CD14-positive monocyte (primary cell): ENCODE data around the gene PTMS. TPM values are rescaled to one million over a fixed set of nuclear protein-coding genes. Genes with fewer than 3 reads are reported as not detected.

ENCODE experiments used
- DNase-seq, 3 donors: peaks; one replicate each; pipeline ENCODE4 v3.0.0-alpha.2; 2011 to 2022
- H2AFZ ChIP-seq: 2 replicates; pipeline ENCODE4 v1.6.0; 2012; ENCODE audit warnings: mild to moderate bottlenecking, low read depth, low read length, inconsistent platforms; ENCODE audit not compliant: insufficient read depth, poor library complexity, severe bottlenecking
- H3K27ac ChIP-seq, 2 donors: 1 replicate in 1 of 2; 2 replicates in 1 of 2; pipeline ENCODE4 v1.5.1; 2012 to 2013; ENCODE audit warnings: low read length in 2 of 2, control low read depth in 1 of 2, inconsistent platforms in 1 of 2, low read depth in 1 of 2, mild to moderate bottlenecking in 1 of 2
- H3K27me3 ChIP-seq, 2 donors: one replicate each; pipeline versions ENCODE4 v1.6.0 to v1.6.1; 2011 to 2013; ENCODE audit warnings: low read length in 2 of 2; ENCODE audit not compliant: control insufficient read depth in 2 of 2, insufficient read depth in 2 of 2
- H3K36me3 ChIP-seq, 2 donors: replicated peaks in 1 of 2; 1 replicate in 1 of 2; 2 replicates in 1 of 2; pipeline versions ENCODE4 v1.5.1 to v1.6.1; 2012 to 2013; ENCODE audit warnings: low read length in 2 of 2, control low read depth in 1 of 2, inconsistent platforms in 1 of 2, mild to moderate bottlenecking in 1 of 2; ENCODE audit not compliant: insufficient read depth in 2 of 2, control insufficient read depth in 1 of 2
- H3K4me1 ChIP-seq, 2 donors: 1 replicate in 1 of 2; 2 replicates in 1 of 2; pipeline versions ENCODE4 v1.5.1 to v1.6.1; 2012 to 2013; ENCODE audit warnings: low read length in 2 of 2, control low read depth in 1 of 2, inconsistent platforms in 1 of 2, mild to moderate bottlenecking in 1 of 2, moderate library complexity in 1 of 2; ENCODE audit not compliant: insufficient read depth in 2 of 2, control insufficient read depth in 1 of 2
- H3K4me2 ChIP-seq: replicated peaks from 2 replicates; pipeline ENCODE3; 2012; ENCODE audit warnings: low read length, moderate library complexity, mild to moderate bottlenecking; ENCODE audit not compliant: poor library complexity, severe bottlenecking; ENCODE audit errors: extremely low read depth
- H3K4me3 ChIP-seq, 3 experiments: fragments of 200-600 bp in 1 of 3; sonication (generic) in 1 of 3; replicated peaks in 1 of 3; 1 replicate in 2 of 3; 2 replicates in 1 of 3; pipeline ENCODE4 v1.5.1; 2011 to 2013; ENCODE audit warnings: low read length in 3 of 3, mild to moderate bottlenecking in 3 of 3, control low read depth in 2 of 3, low read depth in 2 of 3, inconsistent platforms in 1 of 3, moderate library complexity in 1 of 3
- H3K79me2 ChIP-seq: 2 replicates; pipeline ENCODE4 v1.6.0; 2012; ENCODE audit warnings: mild to moderate bottlenecking, control low read depth, inconsistent platforms, low read length, moderate library complexity; ENCODE audit not compliant: insufficient read depth
- H3K9ac ChIP-seq: 2 replicates; pipeline ENCODE4 v1.6.0; 2017; ENCODE audit warnings: low read length, mild to moderate bottlenecking; ENCODE audit not compliant: insufficient read depth, poor library complexity, severe bottlenecking
- H3K9me3 ChIP-seq, 2 donors: replicated peaks in 1 of 2; 1 replicate in 1 of 2; 2 replicates in 1 of 2; pipeline versions ENCODE4 v1.5.1 to v1.6.1; 2012 to 2013; ENCODE audit warnings: low read length in 2 of 2, control low read depth in 1 of 2; ENCODE audit not compliant: control insufficient read depth in 1 of 2, insufficient read depth in 1 of 2
- H4K20me1 ChIP-seq: 2 replicates; pipeline ENCODE4 v1.6.0; 2012; ENCODE audit warnings: mild to moderate bottlenecking, low read length, control low read depth, moderate library complexity; ENCODE audit not compliant: insufficient read depth
- H3K27ac Mint-ChIP-seq, 7 donors: one replicate each; pipeline ENCODE4 v1.8.0; 2020; ENCODE audit warnings: mild to moderate bottlenecking in 7 of 7, mixed read lengths in 7 of 7, moderate library complexity in 6 of 7, inconsistent platforms in 2 of 7
- H3K27me3 Mint-ChIP-seq, 3 donors: one replicate each; pipeline ENCODE4 v1.8.0; 2021 to 2022; ENCODE audit warnings: low read depth in 3 of 3, mild to moderate bottlenecking in 3 of 3, mixed read lengths in 3 of 3, moderate library complexity in 3 of 3, inconsistent platforms in 1 of 3
- H3K36me3 Mint-ChIP-seq, 2 donors: one replicate each; pipeline ENCODE4 v1.8.0; 2020; ENCODE audit warnings: mixed read lengths in 2 of 2, inconsistent platforms in 1 of 2, mild to moderate bottlenecking in 1 of 2
- H3K4me1 Mint-ChIP-seq: one replicate; pipeline ENCODE4 v1.8.0; 2020; ENCODE audit warnings: mild to moderate bottlenecking, mixed read lengths
- H3K4me3 Mint-ChIP-seq, 2 donors: one replicate each; pipeline ENCODE4 v1.8.0; 2020; ENCODE audit warnings: mild to moderate bottlenecking in 2 of 2, mixed read lengths in 2 of 2, moderate library complexity in 1 of 2
- H3K9me3 Mint-ChIP-seq, 7 donors: one replicate each; pipeline ENCODE4 v1.8.0; 2020 to 2022; ENCODE audit warnings: mixed read lengths in 7 of 7, mild to moderate bottlenecking in 6 of 7, moderate library complexity in 6 of 7, inconsistent platforms in 2 of 7
- WGBS: methylation state at CpG from one replicate; pipeline ENCODE4 v1.1.5; 2013; ENCODE audit warnings: missing lambda C conversion rate; ENCODE audit not compliant: insufficient coverage; 5-methylcytosine and 5-hydroxymethylcytosine counted together
- intact Hi-C, 2 donors: fragments of 100-400 bp; cut with micrococcal nuclease; formaldehyde crosslinking; loops; one replicate each; pipeline versions ENCODE4 v1.15.0 to v1.15.1; 2023
- polyA plus RNA-seq, 3 donors: library from polyadenylated mRNA; depleted of rRNA in 1 of 3; unstranded in 2 of 3; stranded (reverse) in 1 of 3; fragments of 300-500 nt in 2 of 3; fragments of >200 nt in 1 of 3; fragmentation: Illumina TruSeq in 2 of 3; gene quantifications; 1 replicate in 2 of 3; 2 replicates in 1 of 3; pipeline ENCODE4 v1.2.3, GENCODE V29; 2012 to 2021
- TF ChIP-seq, protein P1 (sequence below): fragments of 200-600 bp; IDR thresholded peaks from one replicate; pipeline ENCODE4 v1.8.0; 2022; ENCODE audit warnings: antibody characterized with exemption, mild to moderate bottlenecking

PTMS gene
- polyA plus RNA-seq, 3 donors = 2.4 to 9.7 (median 2.6) TPM

GRCh38 chr12:6788972-6789924 lies 23.1 kb downstream of the PTMS start, which contains the start of gene CD4:
CD4 (plus strand) TSS chr12:6789528; CDS start chr12:6800139, 10,611 bp downstream.
- peaks cover 0 to 2% of the 10 kb centered on the region in 2 donors for H3K36me3 ChIP-seq
- H3K4me1 ChIP-seq = peaks cover 84 to 91% of the 10 kb centered on the region in 2 donors
- TF ChIP-seq, protein P1, sequence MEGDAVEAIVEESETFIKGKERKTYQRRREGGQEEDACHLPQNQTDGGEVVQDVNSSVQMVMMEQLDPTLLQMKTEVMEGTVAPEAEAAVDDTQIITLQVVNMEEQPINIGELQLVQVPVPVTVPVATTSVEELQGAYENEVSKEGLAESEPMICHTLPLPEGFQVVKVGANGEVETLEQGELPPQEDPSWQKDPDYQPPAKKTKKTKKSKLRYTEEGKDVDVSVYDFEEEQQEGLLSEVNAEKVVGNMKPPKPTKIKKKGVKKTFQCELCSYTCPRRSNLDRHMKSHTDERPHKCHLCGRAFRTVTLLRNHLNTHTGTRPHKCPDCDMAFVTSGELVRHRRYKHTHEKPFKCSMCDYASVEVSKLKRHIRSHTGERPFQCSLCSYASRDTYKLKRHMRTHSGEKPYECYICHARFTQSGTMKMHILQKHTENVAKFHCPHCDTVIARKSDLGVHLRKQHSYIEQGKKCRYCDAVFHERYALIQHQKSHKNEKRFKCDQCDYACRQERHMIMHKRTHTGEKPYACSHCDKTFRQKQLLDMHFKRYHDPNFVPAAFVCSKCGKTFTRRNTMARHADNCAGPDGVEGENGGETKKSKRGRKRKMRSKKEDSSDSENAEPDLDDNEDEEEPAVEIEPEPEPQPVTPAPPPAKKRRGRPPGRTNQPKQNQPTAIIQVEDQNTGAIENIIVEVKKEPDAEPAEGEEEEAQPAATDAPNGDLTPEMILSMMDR = no peak
- H3K9me3 ChIP-seq = no peaks in the 10 kb centered on the region
- intact Hi-C loops = no loop called here
- peaks cover 16% of the 10 kb centered on the region for H4K20me1 ChIP-seq
- Mint-ChIP-seq H3K9me3 (no peaks in the 10 kb centered on the region), H3K27ac (peak within 1 kb of the TSS; percentile 86 to 98 (median 93)), H3K36me3 (peaks cover 7 to 9% of the 10 kb centered on the region in 2 donors), H3K27me3 (peaks cover 0 to 2% (median 0%) of the 10 kb centered on the region in 3 donors), H3K4me3 (peak within 1 kb of the TSS; percentile 94 to 97), H3K4me1 (peaks cover 84% of the 10 kb centered on the region)
- H3K27ac ChIP-seq = peak within 1 kb of the TSS; percentile 94
- 36% methylated on average over 16 of the region's 18 CpGs for WGBS
- peak within 1 kb of the TSS; percentile 69 for H3K9ac ChIP-seq
- DNase-seq = peak; percentile 59 to 70 (median 62)
- no peaks in the 10 kb centered on the region for H3K27me3 ChIP-seq
- H3K4me2 ChIP-seq = peak within 1 kb of the TSS; percentile 85
- peak within 1 kb of the TSS; percentile 79 to 97 (median 96) for H3K4me3 ChIP-seq
- H2AFZ ChIP-seq = peak within 1 kb of the TSS; percentile 81
- peaks cover 47% of the 10 kb centered on the region for H3K79me2 ChIP-seq

- intact Hi-C loops = loop anchor here (5.0 kb wide), 2 partner anchors 37 to 38 kb away; partner anchors contain the start of genes MLF2 (in 1 of the 2) and P3H3 (in 1 of the 2)
- H3K4me1 Mint-ChIP-seq = peaks cover 70% of the 10 kb centered on the region
- Histone ChIP-seq H3K9ac (peak overlapping the region; percentile 36), H3K9me3 (no peaks in the 10 kb centered on the region), H4K20me1 (peaks cover 30% of the 10 kb centered on the region), H3K79me2 (peaks cover 60% of the 10 kb centered on the region), H3K4me2 (peak overlapping the region; percentile 85), H2AFZ (peak overlapping the region; percentile 66), H3K36me3 (peaks cover 10 to 15% of the 10 kb centered on the region in 2 donors), H3K4me3 (peak overlapping the region; percentile 79 to 97 (median 96)), H3K27ac (peak overlapping the region; percentile 94), H3K4me1 (peaks cover 70 to 77% of the 10 kb centered on the region in 2 donors), H3K27me3 (no peaks in the 10 kb centered on the region)
- TF ChIP-seq, protein P1 = no peak
- peaks cover 18 to 23% of the 10 kb centered on the region in 2 donors for H3K36me3 Mint-ChIP-seq
- peak overlapping the region; percentile 94 to 97 for H3K4me3 Mint-ChIP-seq
- peak overlapping the region; percentile 37 to 98 (median 96) for H3K27ac Mint-ChIP-seq
- peaks cover 0 to 2% (median 0%) of the 10 kb centered on the region in 3 donors for H3K27me3 Mint-ChIP-seq
- H3K9me3 Mint-ChIP-seq = peaks cover 0 to 2% (median 0%) of the 10 kb centered on the region in 7 donors
- peak in 1 of 3 donors; percentile 37 for DNase-seq
- no CpG with 5 or more reads among the region's 12 CpGs for WGBS
These were observed 24.5 kb downstream of the PTMS start for GRCh38 chr12:6790496-6791150.
